HG02973 (cell line): Measurements from ENCODE around the gene FBH1.

Source experiments
- ATAC-seq: cut with Tn5 transposase; IDR thresholded peaks from one replicate; pipeline ENCODE4 v1.9.1; 2021; ENCODE audit warnings: moderate library complexity; ENCODE audit not compliant: unreplicated experiment

Gene FBH1

DNA sequence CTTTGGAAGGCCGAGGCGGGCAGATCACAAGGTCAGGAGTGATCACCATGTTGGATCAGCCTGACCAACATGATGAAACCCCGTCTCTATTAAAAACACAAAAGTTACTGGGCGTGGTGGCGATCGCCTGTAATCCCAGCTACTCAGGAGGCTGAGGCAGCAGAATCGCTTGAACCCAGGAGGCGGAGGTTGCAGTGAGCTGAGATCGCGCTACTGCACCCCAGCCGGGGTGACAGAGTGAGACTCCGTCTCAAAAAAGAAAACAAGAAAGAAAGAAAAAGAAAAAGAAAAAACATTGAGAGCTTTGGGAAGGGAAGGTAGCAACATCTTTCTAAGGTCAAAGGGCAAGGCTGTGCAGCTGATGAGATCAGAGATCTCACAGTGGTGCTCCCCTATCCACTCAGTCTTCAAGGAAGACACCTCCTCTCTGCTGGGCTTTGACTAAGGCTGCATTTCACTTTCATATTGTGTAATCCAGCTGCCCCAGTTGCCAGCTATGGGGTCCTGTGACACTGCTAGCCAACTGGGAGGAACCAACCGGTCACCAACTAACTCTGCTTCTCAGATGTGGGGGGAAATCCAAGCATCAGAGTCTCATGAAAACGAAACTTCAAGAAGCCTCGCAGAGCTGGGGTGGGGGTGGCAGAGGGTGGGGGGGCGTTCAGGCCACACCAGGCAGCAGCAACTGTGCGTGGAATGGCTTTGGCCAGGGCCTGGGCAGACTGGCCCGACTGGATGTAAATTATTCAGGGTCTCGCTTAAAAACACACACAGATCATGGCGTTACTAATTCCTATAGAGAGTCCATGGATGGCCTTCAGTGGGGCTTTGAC, 85.8 kb downstream of the FBH1 start:
- ATAC-seq: peak; percentile 52

DNA sequence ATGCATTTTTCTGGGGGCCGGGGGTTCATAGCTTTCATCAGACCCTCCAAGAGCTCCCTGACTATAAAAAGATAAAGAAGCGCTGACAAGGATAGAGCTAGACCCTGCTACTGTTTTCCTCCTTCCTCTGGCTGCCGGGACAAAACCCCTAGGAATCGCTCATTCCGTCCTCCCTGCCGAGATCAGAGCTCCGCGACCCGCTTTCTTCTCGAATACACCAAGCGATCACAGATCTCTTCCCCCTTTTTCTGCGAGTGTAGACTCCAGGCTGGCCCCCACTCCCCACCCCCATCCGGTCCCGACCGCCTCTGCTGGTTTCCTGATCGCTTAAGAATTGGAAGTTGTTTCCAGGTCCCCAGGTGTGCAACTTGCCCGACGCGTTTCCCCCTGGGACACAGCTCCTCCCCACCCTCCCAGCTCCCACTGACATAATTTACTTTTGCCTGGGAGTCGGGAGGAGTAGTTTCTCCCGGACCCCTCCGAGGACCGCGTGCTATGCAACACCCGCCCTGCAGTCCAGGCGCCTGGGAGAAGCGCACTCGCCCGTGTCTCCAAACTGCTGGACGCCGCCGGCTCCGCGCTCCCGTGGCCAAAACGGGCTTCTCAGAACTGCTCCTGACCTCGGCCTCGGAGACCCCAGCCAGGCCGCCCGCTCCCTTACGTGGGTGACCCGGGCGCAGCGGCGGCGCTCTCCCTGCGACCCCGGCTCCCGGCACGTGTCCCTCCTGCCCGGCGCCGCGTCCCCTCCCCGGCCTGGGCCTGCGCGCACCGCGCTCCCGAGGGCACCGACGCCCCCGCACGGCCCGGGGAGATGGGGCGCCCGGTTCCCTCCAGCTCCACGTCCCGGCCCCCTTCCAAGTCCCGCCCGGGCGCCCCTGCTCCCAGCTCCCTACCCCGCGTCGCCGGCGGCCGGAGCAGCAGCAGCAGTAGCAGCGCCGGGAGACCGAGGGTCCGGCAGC, 86.7 kb downstream of the FBH1 start:
- peak; percentile 15 for ATAC-seq

DNA sequence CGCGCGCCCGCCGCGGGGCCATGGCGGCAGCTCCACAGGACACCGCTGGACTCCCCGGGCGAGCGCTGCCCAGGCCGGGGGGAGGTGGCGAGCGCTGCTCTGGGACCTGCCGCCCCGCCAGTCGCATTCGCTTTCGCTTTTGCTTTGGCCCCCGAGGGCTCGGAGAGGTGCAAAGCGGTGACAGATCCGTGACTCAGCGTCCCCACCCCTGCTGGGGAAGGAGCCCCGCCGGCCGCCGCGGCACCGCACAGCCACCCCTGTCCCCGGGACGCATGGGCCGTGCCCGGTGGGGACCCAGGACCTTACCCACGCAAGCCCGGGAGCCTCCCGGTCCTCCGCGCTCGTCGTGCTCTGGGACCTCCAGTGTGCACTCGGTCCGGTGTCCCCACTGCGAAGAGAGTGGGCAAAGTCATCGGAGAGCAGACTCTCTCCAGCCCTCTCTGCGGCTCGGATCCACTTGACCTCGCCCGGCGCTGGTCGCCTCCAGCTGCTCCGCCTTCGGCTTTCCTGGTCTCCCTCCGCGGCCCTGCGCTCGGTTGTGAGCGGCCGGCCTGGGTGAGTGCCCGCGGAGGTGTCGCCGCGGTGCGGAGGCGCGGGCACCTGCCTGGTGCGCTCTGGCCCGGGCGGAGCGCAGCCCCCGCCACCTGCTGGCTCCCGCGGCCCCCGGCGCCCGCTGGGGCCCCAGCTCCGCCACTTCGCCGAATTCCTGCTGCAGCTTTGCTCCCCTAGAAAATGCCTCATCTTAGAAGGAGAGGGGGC, 87.6 kb downstream of the FBH1 start, which contains the start of gene IL15RA:
Gene IL15RA (minus strand): TSS at position 73 of the 759 bp plus-strand sequence. CDS start 51 bp downstream, at position 22.
- peak; percentile 55 for ATAC-seq

DNA sequence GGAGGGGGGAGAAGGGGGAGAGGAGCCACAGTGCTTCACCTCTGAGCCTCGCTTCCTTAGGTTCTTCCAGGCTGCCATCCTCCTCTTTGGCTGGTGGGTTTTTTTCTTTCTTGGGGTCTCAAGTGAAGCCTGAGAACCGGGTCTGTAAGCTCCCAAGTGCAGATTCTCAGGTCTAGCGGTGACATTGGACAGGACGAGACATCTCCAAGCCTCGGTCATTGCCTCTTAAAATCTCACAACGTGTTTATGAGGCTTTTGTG, 88.1 kb downstream of the FBH1 start:
- no peak for ATAC-seq

DNA sequence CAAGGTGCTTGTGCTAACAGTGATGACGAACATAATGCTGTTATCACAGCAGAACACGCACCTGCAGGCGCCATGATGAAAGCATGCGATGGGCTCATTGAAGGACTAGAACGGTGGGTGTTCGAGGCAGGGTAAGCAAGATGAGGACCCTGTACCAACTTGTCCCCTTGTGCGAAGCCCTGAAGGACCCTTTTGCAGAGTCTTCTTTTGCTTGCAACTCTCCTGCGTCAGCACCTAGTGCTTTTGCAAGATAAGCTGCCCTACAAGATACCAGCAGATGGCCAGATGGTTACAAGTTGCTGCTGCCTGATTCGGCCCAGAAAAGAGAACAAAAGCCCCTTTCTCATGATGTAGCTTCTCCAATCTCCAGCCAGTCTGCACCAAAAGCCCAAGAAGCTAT, 91.5 kb downstream of the FBH1 start:
- ATAC-seq: no peak

DNA sequence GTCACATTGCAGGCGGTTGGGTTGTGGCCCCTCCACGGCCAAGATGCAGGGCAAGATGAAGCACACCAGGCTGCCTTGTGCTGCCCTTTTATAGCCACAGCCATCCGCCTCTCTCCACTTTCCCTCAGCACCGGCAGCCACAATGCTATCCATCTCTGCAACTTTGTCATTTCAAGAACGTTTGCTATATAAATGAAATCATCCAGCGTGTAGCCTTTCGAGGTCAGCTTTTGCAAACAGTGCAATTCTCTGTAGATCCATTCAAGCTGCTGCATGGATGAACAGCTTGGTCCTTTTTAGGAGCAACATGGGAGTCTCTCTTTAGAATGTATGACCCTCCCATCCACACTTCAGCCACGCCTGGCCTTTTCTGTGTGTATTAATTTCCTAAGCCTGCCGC, 93.7 kb downstream of the FBH1 start:
- no peak for ATAC-seq

DNA sequence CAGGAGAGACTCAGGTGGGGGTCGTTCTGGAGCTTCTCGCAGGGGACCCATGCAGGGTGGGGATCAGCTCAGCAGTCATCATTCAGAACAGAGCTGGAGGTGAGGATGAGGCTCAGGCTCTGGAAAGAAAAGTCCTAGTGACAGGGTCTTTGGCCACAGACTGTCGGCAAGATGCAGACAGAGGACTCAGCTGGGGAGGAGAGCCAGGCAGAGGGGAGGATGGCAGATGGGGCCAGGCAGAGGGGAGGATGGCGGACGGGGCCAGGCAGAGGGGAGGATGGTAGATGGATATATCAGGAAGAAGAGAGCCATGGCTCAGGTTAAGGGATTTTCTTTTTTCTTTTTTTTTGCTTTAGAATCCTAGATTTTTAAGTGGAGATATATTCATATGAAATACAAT, 95.0 kb downstream of the FBH1 start:
- ATAC-seq: no peak
